Measurements from ENCODE around the gene DESI2. TPM values are rescaled to one million over a fixed set of nuclear protein-coding genes. Genes with fewer than 3 reads are reported as not detected.
"Not testable (repeated sequence)": the region's sequence is repeated elsewhere in the genome, so short reads cannot be mapped to it uniquely, and the experiment has no call there.

The DESI2 gene
- total and polyA plus RNA-seq, 2 experiments from 2014 or later = 31.5 to 48.2 TPM

DNA sequence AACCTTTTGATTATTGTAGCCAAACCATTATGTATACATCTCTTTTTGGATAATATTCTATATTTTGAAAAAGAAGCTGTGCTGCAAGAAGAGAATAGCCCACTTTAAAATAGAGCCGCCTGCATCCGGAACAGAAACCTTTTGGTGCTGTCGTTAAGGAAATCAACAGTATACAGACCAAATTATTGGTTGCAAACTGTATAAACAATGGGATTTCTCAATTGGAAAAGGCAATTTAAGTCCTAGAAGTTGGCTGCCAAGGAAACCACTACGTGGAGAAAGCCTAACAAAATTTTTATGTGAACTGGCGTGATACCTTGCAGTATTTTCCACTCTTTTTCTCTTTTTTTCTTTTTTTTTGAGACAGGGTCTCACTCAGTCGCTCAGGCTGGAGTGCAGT is 25.8 kb downstream of the DESI2 start:
- H4K20me1 ChIP-seq (ENCODE audit: insufficient read depth, poor library complexity, severe bottlenecking) = peaks cover 15% of the 10 kb centered on the region
- H3K9me3 ChIP-seq (ENCODE audit: low read depth) = no peaks in the 10 kb centered on the region
- no peak overlapping the region for H2AFZ ChIP-seq
- TF ChIP-seq EZH2 (IDR thresholded peaks at IDR 0.05; ENCODE audit: borderline replicate concordance) = no peak
- no peak for TF ChIP-seq EZH2phosphoT487 (IDR thresholded peaks at IDR 0.05; ENCODE audit: low read depth, severe bottlenecking, unreplicated experiment)
- TF ChIP-seq, protein P1, sequence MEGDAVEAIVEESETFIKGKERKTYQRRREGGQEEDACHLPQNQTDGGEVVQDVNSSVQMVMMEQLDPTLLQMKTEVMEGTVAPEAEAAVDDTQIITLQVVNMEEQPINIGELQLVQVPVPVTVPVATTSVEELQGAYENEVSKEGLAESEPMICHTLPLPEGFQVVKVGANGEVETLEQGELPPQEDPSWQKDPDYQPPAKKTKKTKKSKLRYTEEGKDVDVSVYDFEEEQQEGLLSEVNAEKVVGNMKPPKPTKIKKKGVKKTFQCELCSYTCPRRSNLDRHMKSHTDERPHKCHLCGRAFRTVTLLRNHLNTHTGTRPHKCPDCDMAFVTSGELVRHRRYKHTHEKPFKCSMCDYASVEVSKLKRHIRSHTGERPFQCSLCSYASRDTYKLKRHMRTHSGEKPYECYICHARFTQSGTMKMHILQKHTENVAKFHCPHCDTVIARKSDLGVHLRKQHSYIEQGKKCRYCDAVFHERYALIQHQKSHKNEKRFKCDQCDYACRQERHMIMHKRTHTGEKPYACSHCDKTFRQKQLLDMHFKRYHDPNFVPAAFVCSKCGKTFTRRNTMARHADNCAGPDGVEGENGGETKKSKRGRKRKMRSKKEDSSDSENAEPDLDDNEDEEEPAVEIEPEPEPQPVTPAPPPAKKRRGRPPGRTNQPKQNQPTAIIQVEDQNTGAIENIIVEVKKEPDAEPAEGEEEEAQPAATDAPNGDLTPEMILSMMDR (IDR thresholded peaks at IDR 0.05; ENCODE audit: poor library complexity) = no peak
- H3K4me2 ChIP-seq = no peak overlapping the region
- DNase-seq (ENCODE audit: low spot score) = peak; percentile 17
- no peaks in the 10 kb centered on the region for H3K27me3 ChIP-seq
- H3K79me2 ChIP-seq = peaks cover 81% of the 10 kb centered on the region
- no peak overlapping the region for H3K4me3 ChIP-seq
- H3K9me2 ChIP-seq (replicated peaks; ENCODE audit: insufficient read depth) = no peaks in the 10 kb centered on the region
- 58% methylated on average over 6 of the region's 6 CpGs for WGBS (ENCODE audit: low lambda C conversion rate, missing lambda C conversion rate)
- no peak overlapping the region for H3K27ac ChIP-seq
- H3K4me1 ChIP-seq (ENCODE audit: insufficient read depth) = peaks cover 7% of the 10 kb centered on the region
- no peaks in the 10 kb centered on the region for H3K36me3 ChIP-seq (replicated peaks; ENCODE audit: insufficient read depth, low read depth)

DNA sequence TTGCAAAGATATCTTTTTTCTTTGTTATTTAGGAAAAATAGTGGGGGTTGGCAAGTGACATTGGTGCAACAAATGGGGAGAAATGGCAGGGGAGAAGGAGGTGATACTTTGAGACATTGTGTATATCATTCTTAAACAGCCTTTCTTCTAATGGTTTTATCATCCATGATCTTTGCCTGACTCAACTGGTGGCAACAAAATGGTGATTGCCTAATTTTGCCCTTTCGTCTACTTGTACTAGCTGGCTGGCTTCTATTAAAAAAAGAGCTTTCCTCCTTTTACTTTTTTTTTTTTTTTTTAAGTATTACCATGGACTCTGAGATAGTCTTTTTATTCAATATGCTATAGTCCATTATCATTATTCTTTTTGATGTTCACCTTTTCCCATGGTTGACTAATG is 27.7 kb downstream of the DESI2 start:
- peaks cover 69% of the 10 kb centered on the region for H3K79me2 ChIP-seq
- H4K20me1 ChIP-seq (ENCODE audit: insufficient read depth, poor library complexity, severe bottlenecking) = peaks cover 12% of the 10 kb centered on the region

DNA sequence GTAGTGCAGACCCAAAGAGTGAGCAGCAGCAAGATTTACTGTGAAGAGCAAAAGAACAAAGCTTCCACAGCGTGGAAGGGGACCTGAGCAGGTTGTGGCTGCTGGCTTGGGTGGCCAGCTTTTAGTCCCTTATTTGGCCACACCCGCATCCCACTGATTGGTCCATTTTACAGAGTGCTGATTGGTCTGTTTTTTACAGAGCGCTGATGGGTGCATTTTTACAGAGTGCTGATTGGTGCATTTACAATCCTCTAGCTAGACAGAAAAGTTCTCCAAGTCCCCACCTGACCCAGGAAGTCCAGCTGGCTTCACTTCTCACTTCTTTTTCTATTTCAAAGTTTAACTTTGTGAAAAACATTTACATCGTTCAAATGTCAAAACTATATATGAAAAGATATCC is 29.2 kb downstream of the DESI2 start:
- H3K27me3 ChIP-seq; DNase-seq (ENCODE audit: low spot score); H3K4me1 ChIP-seq (ENCODE audit: insufficient read depth); H3K27ac ChIP-seq; H3K9me3 ChIP-seq (ENCODE audit: low read depth); H3K9me2 ChIP-seq (replicated peaks; ENCODE audit: insufficient read depth); H3K4me2 ChIP-seq; H2AFZ ChIP-seq; H3K4me3 ChIP-seq; H3K36me3 ChIP-seq (replicated peaks; ENCODE audit: insufficient read depth, low read depth): not testable (repeated sequence)
- Histone ChIP-seq H4K20me1 (ENCODE audit: insufficient read depth, poor library complexity, severe bottlenecking) (peaks cover 12% of the 10 kb centered on the region), H3K79me2 (peaks cover 56% of the 10 kb centered on the region)
- WGBS (ENCODE audit: low lambda C conversion rate, missing lambda C conversion rate) = over 99% methylated on average over 4 of the region's 4 CpGs

More for the DNA sequence above, 27.7 kb downstream of the DESI2 start:
- H3K9me3 ChIP-seq (ENCODE audit: low read depth) = no peaks in the 10 kb centered on the region
- H3K4me3 ChIP-seq = no peak overlapping the region
- DNase-seq (ENCODE audit: low spot score) = no peak
- no peaks in the 10 kb centered on the region for H3K36me3 ChIP-seq (replicated peaks; ENCODE audit: insufficient read depth, low read depth)
- no peaks in the 10 kb centered on the region for H3K27me3 ChIP-seq
- TF ChIP-seq, protein P1 (IDR thresholded peaks at IDR 0.05; ENCODE audit: poor library complexity) = no peak
- TF ChIP-seq EZH2 (IDR thresholded peaks at IDR 0.05; ENCODE audit: borderline replicate concordance) (no peak), EZH2phosphoT487 (IDR thresholded peaks at IDR 0.05; ENCODE audit: low read depth, severe bottlenecking, unreplicated experiment) (no peak)
- H3K9me2 ChIP-seq (replicated peaks; ENCODE audit: insufficient read depth) = no peaks in the 10 kb centered on the region
- peaks cover 7% of the 10 kb centered on the region for H3K4me1 ChIP-seq (ENCODE audit: insufficient read depth)
- no peak overlapping the region for H2AFZ ChIP-seq
- H3K4me2 ChIP-seq = no peak overlapping the region
- WGBS (ENCODE audit: low lambda C conversion rate, missing lambda C conversion rate) = 100% methylated on average over 1 of the region's 1 CpG
- H3K27ac ChIP-seq = no peak overlapping the region

DNA sequence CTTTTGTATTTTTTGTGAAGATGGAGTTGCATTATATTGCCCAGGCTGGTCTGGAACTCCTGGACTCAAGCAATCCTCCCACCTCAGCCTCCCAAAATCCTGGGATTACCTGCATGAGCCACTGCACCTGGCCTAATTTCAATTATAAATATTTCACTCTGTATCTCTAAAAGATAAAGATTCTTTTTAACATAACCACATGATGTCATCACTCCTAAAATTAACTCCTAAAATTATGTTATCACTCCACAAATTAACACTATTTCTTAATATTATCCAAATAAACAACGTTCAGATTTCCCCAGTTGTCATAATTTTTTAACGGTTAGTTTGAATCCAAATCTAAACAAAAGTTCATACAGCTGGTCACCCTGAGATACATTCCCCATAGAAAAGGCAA is 43.0 kb downstream of the DESI2 start:
- Histone ChIP-seq H3K27me3 (no peaks in the 10 kb centered on the region), H3K36me3 (replicated peaks; ENCODE audit: insufficient read depth, low read depth) (peaks cover 4% of the 10 kb centered on the region), H3K27ac (no peak overlapping the region), H3K9me3 (ENCODE audit: low read depth) (no peaks in the 10 kb centered on the region), H3K4me1 (ENCODE audit: insufficient read depth) (no peaks in the 10 kb centered on the region), H3K4me3 (no peak overlapping the region), H4K20me1 (ENCODE audit: insufficient read depth, poor library complexity, severe bottlenecking) (no peaks in the 10 kb centered on the region), H2AFZ (no peak overlapping the region), H3K9me2 (replicated peaks; ENCODE audit: insufficient read depth) (no peaks in the 10 kb centered on the region), H3K79me2 (no peaks in the 10 kb centered on the region), H3K4me2 (no peak overlapping the region)
- no peak for DNase-seq (ENCODE audit: low spot score)
- TF ChIP-seq EZH2phosphoT487 (IDR thresholded peaks at IDR 0.05; ENCODE audit: low read depth, severe bottlenecking, unreplicated experiment) = no peak
- TF ChIP-seq, protein P1 (IDR thresholded peaks at IDR 0.05; ENCODE audit: poor library complexity) = no peak
- no peak for TF ChIP-seq EZH2 (IDR thresholded peaks at IDR 0.05; ENCODE audit: borderline replicate concordance)
- WGBS (ENCODE audit: low lambda C conversion rate, missing lambda C conversion rate) = 98% methylated on average over 2 of the region's 2 CpGs

All from hepatocyte (in vitro differentiated cells).